B cell (primary cell): ENCODE data around the gene CACNG7.

ENCODE experiments used
- EZH2 ChIP-seq: IDR thresholded peaks from 2 replicates; pipeline ENCODE4 v1.6.1; 2012; ENCODE audit warnings: borderline replicate concordance, low read depth, mild to moderate bottlenecking, moderate library complexity, low read length; ENCODE audit not compliant: insufficient read depth, poor library complexity, severe bottlenecking
- TF ChIP-seq, protein P1 (sequence below): fragments of 200-600 bp; IDR thresholded peaks from one replicate; pipeline ENCODE4 v1.8.0; 2022; ENCODE audit warnings: antibody characterized with exemption, mild to moderate bottlenecking

GRCh38 chr19:53882391-53883050 is 26.6 kb upstream of the CACNG7 start:
- TF ChIP-seq, protein P1, sequence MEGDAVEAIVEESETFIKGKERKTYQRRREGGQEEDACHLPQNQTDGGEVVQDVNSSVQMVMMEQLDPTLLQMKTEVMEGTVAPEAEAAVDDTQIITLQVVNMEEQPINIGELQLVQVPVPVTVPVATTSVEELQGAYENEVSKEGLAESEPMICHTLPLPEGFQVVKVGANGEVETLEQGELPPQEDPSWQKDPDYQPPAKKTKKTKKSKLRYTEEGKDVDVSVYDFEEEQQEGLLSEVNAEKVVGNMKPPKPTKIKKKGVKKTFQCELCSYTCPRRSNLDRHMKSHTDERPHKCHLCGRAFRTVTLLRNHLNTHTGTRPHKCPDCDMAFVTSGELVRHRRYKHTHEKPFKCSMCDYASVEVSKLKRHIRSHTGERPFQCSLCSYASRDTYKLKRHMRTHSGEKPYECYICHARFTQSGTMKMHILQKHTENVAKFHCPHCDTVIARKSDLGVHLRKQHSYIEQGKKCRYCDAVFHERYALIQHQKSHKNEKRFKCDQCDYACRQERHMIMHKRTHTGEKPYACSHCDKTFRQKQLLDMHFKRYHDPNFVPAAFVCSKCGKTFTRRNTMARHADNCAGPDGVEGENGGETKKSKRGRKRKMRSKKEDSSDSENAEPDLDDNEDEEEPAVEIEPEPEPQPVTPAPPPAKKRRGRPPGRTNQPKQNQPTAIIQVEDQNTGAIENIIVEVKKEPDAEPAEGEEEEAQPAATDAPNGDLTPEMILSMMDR: peak; percentile 11
- TF ChIP-seq EZH2: no peak
